Natural killer cell (primary cell): ENCODE data around the gene CDKL1. TPM values are rescaled to one million over a fixed set of nuclear protein-coding genes. Genes with fewer than 3 reads are reported as not detected.

Source experiments
- total RNA-seq, 4 donors: library from RNA; stranded (reverse); fragments of 120-200 nt in 1 of 4; gene quantifications; one replicate each; pipeline versions ENCODE4 v1.2.3 to v1.2.4, GENCODE V29; 2013 to 2022

Gene CDKL1
- total RNA-seq, 3 donors from 2014 or later (not counting 1 experiment from before 2014, with no cell fraction given): 12.4 to 16.7 (median 15.4) TPM

Other genes with a start within 250 kb of the CDKL1 start
- gene SOS2, start 165.3 kb downstream of the CDKL1 start, total RNA-seq: 10 to 100 TPM; 64.7 to 82.2 (median 69.5) TPM
- 1 to 10 TPM; 4.2 to 5.6 (median 5.4) TPM for gene L2HGDH, start 84.7 kb downstream of the CDKL1 start, total RNA-seq
- gene DMAC2L, start 84.6 kb downstream of the CDKL1 start, total RNA-seq: 10 to 100 TPM; 24.7 to 28.7 (median 25.0) TPM
- 10 to 100 TPM; 63.3 to 74.6 (median 65.9) TPM for gene MAP4K5, start 135.7 kb upstream of the CDKL1 start, total RNA-seq
- gene ATL1, start 163.3 kb upstream of the CDKL1 start, total RNA-seq: 1 to 10 TPM; 1.6 to 3.8 (median 2.4) TPM